HepG2 (cell line): Measurements from ENCODE around the gene RAB40C.

ENCODE experiments used
- MED8 ChIP-seq: sonication (generic); formaldehyde crosslinking; IDR thresholded peaks from 2 replicates; pipeline ENCODE4 v1.8.1; 2023; ENCODE audit warnings: mild to moderate bottlenecking, missing genetic modification reagents; ENCODE audit not compliant: insufficient replicate concordance
- POLR2A ChIP-seq, 2 experiments: IDR thresholded peaks; 2 replicates each; pipeline ENCODE4 v1.6.1; 2011; ENCODE audit warnings: low read depth in 2 of 2, low read length in 2 of 2, mild to moderate bottlenecking in 1 of 2, moderate library complexity in 1 of 2; ENCODE audit not compliant: insufficient read depth in 1 of 2
- ZNF709 ChIP-seq: sonication (generic); formaldehyde crosslinking; IDR thresholded peaks from 2 replicates; pipeline ENCODE4 v1.5.0; 2020; ENCODE audit warnings: mild to moderate bottlenecking, missing genetic modification reagents

- TF ChIP-seq ZNF709 (no peak), MED8 (CRISPR knock-in tag) (no peak), POLR2A (IDR thresholded peaks at IDR 0.05; ENCODE audit: insufficient read depth in 1 of 2, low read depth in 2 of 2, low read length in 2 of 2) (no peak)
These were observed 31.8 kb downstream of the RAB40C start for GRCh38 chr16:621526-622105.
